ENCODE data around the gene ATAD5.
A peak's percentile ranks its signal among the peaks of the same experiment; 100 is the strongest.
"Not testable (repeated sequence)": the region's sequence is repeated elsewhere in the genome, so short reads cannot be mapped to it uniquely, and the experiment has no call there.

ATAD5 gene

DNA sequence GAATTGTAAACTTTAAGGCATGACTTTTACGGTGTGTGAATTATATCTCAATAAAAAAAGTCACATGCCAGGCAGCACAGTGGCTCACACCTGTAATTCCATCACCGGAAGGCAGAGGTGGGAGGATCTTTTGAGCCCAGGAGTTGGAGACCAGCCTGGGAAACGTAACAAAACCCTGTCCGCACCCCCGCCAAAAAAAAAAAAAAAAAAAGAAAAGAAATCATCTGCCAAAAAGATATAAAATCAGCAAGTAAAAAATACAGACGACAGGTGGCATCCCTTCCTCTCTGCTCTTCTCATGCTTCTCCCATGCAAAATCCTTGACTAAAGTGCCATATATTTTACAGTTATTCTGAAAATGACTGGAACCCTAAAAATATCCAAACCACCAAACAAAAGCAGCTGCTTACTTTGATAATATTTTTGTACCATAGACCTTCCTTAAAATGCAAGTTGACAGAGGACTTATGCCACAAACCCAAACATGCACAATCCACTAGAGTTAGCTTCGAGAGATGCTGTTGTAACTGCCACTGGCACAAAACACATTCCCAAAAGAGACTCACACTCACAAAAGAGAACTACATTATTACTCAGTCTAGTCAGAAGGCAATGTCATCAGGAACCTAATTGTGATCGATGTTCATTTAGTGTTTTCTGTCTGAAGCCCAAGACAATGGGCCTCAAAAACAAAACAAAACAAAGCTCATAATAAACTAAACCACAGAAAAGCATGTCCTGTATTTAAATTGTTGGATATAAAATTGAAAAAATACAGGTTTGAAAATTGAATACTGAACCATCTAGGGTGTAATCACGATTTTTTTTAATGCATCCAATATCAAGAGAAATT lies 9.7 kb upstream of the ATAD5 start:
- intact Hi-C loops (cut with DNase I) = loop anchor here (5.0 to 10.0 kb wide), 2 partner anchors 347 to 445 kb away; partner anchors contain the start of genes CPD and GOSR1
- DNase-seq = no peak

DNA sequence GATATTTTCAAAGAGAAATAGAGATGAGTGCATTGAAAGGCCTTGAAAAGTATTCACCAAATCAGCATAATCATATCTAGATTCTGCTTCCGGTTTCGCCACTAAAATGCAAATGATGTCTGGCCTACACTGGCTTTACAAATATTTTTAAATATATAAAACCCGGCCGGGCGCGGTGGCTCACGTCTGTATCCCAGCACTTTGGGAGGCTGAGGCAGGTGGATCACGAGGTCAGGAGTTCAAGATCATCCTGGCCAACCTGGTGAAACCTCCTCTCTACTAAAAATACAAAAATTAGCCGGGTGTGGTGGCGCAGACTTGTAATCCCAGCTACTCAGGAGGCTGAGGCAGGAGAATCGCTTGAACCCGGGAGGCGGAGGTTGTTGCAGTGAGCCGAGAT lies 8.8 kb upstream of the ATAD5 start:
- intact Hi-C loops (cut with DNase I) = loop anchor here (5.0 to 10.0 kb wide), 2 partner anchors 348 to 446 kb away; partner anchors contain the start of genes CPD and GOSR1
- DNase-seq = not testable (repeated sequence)

DNA sequence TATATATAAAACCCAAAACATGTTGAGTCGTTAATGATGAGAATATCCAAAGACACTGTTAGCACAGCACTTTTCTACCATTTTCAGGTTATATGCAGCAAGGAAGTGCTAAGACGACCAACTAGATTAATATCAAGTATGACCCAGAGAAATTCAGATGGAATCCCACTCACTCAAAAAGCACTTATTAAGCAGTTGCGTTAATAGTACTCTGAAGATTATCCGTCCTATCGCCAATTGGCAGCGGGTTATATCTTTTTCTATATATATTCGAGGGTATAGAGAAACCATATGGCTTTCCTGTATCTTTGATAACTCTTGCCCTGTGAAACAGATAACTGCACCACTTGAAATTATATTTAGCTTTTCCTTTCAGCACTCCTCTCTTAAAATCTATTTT lies 8.3 kb upstream of the ATAD5 start:
- no peak for DNase-seq
- intact Hi-C loops (cut with DNase I) = loop anchor here (5.0 to 10.0 kb wide), 2 partner anchors 349 to 446 kb away; partner anchors contain the start of genes CPD and GOSR1

DNA sequence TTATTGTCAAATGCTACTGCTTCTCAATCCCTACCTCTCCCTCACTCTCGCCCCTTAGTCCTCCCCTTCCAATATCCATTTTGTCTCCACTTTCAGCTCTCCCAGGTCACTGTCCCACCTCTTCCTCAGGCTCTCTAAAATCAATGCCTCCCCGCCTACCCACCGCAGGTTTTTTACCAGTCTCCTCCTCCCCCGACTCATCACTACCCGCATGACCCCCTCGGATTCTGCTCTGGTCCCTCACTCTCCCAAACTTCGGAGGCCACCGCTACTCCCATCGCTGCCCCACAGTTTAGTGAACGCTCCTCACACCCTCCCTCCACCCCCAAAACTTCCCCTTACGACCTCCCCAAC lies 7.8 kb upstream of the ATAD5 start:
- DNase-seq = peak in 2 of 10 donors; percentile 62 to 82
- intact Hi-C loops (cut with DNase I) = loop anchor here (5.0 to 10.0 kb wide), 2 partner anchors 349 to 447 kb away; partner anchors contain the start of genes CPD and GOSR1

DNA sequence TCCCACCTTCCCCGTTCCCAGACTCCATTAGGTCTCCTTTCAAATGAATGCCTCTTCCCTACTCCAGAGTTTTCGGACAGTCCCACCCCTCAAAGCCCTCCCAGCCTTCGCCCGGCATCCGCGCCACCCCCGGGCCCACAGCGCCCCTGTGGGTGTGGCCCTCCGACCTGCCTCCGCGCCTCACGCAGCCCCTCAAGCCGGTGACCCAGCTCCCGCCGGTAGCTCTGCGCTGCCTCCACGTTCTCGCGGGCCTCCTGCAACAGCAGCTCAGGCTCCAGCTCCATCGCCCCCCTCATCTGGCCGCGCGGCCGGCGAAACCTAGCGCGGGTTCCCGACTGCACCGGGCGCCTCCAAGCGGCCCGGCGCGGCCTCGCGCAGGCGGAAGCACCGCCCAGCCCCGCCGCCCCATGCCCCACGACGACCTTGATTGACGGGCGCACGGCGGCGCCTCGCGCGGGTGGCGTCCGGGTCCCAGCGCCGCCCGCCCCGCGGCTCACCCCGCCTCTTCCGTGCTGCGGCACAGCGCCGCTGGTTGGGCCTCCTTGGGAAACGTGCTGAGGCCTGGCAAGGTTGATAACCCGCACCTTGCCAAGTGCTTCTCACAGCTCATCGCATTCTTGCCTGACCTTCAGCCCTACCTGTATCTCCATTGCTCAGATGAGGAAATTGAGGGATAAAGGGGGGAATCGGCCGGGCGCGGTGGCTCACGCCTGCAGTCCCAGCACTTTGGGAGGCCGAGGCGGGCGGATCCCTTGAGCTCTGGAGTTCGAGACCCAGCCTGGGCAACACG lies 7.2 kb upstream of the ATAD5 start, which contains the start of gene CRLF3:
CRLF3 (minus strand) TSS at position 337 of the 790 bp plus-strand sequence; CDS start at position 296, 41 bp downstream.
- intact Hi-C loops (cut with DNase I) = loop anchor here (5.0 to 10.0 kb wide), 2 partner anchors 350 to 447 kb away; partner anchors contain the start of genes CPD and GOSR1

DNA sequence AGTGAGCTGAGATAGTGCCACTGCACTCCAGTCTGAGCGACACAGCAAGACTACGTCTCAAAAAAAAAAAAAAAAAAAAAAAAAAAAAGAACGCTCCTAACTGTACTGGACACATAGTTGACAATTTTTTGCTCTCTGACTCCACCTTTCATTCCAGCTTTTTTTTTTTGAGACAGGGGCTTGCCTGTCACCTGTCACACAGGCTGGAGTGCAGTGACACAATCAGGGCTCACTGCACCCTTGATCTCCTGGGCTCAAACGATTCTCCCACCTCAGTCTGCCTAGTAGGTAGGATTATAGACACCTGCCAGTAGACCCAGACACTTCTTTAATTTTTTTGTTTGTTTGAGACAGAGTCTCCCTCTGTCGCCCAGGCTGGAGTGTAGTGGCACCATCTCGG lies 4.7 kb upstream of the ATAD5 start:
- DNase-seq = no peak
- intact Hi-C loops (cut with DNase I) = loop anchor here (10.0 kb wide), 1 partner anchor 352 kb away; the partner anchor contains the start of gene GOSR1

More for the DNA sequence above, 7.2 kb upstream of the ATAD5 start, which contains the start of gene CRLF3:
- DNase-seq = peak; percentile 78 to 99 (median 88)

DNA sequence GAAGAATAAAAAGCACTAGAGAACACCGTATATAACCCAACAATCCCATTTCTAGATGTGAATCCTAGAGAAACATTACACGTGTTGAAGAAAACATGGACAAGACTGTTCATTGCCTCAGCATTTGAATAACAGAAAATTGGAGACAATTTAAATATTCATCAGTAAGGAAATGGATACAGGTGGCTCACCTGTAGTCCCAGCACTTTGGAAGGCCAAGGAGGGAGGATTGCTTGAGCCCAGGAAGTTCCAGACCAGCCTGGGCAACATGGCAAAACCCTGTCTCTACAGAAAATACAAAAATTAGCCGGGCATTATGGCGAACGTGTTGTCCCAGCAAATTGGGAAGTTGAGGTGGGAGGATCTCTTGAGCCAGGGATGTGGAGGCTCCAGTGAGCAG lies 2.7 kb upstream of the ATAD5 start:
- intact Hi-C loops (cut with DNase I) = loop anchor here (10.0 kb wide), 1 partner anchor 354 kb away; the partner anchor contains the start of gene GOSR1
- DNase-seq = no peak

DNA sequence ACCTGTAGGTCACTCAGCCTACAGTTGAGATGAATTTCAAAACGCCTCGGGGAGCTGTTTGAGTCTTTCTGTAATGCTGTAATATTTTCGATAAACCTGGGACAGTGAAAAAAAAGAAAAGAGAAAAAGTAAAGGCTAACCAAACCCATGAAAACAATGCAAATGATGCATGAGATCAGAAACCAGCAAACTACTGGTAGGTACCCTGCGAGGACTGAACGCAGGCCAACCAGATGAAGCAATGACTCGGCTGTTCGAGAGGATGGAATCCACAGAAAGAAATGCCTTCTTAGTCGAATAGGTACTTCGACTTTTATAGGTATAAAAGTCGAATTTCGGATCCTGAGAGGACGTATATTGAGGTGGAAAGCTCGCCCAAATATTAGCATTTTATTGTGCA lies 509 bp upstream of the ATAD5 start:
- intact Hi-C loops (cut with DNase I) = no loop called here
- DNase-seq = no peak

DNA sequence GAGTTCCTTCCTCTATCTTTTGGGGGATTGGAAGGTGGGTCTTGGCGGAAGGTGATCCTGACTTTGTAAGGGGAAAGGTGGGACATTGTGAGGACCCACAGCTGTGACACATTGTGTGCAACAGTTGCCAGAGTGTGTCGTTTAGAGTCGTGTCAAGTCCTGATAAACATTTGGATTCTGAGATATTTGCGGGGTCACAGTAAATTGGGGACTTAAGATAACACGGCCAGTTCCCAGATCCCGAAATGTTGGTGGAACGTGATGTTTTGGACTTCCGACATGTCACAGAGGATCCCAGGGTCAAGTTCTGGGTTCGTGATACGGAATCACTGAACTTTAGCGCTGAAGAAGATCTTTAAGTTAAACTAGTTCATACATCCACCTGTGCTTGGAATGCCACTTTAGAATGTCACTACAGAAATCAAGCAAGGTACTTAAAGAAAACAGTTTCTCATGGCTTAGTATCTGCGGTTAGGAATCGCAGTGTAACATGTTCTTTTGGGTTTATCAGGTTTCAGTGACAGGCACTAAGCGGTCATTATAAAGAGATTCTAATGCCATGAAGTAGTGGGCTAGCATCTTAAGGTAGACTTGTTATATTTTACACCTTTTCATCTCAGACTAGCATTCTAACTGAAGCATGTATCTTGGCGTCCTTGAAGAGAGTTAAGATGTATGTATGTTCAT lies 815 bp downstream of the ATAD5 start:
- intact Hi-C loops (cut with DNase I) = no loop called here
- DNase-seq = no peak

DNA sequence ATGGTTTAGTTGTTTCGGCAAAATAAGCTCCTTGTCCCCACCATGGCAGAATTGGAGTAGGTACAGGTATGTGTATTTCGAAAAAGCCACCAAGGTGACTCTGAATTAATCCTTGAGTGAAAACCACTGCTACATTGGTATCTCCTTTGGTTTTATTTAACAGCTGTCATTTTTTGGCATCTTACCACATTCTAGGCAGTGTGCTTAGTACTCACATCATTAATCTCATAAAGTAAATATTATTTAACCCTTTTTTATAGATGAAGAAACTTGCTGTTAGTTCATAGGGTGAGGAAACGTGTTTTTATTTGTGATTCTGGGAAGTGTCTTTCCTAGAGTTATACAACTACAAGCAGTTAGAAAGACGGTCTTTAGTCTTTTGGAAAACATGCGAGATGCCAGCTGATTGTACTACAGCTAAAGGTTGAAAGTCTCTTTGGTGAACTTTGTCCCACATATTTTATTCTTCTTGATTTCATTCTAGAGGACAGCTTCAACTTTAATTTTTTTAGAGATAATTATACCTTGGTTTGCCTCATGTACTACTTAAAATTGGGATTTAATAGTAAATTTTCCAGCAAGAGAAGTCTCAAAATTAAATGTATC lies 6.5 kb downstream of the ATAD5 start:
- intact Hi-C loops (cut with DNase I) = no loop called here

DNA sequence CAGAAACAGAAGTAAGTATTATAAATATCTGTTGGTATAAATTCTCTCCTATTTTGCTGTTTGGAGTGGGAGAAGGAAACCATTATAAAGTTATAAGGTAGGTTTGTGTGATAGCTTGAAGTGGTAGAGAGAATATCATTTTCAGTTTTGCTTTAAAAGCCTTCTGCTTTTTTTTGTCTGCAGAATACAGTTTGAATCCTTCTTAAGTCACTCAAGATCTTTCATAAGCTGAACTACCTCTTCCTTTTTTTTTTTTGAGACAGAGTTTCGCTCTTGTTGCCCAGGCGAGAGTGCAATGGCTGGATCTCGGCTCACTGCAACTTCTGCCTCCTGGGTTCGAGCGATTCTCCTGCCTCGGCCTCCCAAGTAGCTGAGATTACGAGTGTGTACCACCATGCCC lies 9.0 kb downstream of the ATAD5 start:
- intact Hi-C loops (cut with DNase I) = no loop called here
- DNase-seq = no peak

More for the DNA sequence above, 6.5 kb downstream of the ATAD5 start:
- DNase-seq = no peak

DNA sequence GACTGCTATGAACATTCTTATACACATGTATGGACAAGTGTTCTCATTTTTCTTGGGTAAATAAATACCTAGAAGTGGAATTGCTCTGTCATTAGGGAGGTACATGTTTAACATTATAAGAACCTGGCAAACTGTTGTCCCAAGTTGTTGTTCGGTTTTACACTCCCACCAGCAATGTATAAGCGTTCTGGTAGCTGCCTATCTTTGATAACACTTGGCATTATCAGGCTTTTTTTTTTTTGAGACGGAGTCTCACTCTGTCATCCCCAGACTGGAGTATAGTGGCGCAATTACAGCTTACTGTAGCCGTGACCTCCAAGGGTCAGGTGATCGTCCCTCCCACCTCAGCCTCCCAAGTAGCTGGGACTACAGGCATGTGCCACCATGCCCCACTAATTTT lies 16.3 kb downstream of the ATAD5 start:
- intact Hi-C loops (cut with DNase I) = no loop called here
- no peak for DNase-seq

DNA sequence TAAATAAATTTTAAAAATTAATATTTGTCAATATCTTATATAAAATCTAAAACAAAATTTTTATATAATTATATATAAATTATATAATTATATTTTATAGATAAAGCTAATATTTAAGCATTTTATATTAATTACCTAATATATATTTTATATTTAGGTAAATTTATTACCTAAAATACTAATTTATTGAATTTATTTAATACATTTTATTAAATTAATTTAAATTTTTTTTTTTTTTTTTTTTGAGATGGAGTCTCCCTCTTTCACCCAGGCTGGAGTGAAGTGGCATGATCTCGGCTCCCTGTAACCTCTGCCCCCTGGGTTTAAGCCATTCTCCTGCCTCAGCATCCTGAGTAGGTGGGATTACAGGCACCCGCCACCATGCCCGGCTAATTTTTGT lies 22.4 kb downstream of the ATAD5 start:
- intact Hi-C loops (cut with DNase I) = no loop called here
- DNase-seq = no peak

DNA sequence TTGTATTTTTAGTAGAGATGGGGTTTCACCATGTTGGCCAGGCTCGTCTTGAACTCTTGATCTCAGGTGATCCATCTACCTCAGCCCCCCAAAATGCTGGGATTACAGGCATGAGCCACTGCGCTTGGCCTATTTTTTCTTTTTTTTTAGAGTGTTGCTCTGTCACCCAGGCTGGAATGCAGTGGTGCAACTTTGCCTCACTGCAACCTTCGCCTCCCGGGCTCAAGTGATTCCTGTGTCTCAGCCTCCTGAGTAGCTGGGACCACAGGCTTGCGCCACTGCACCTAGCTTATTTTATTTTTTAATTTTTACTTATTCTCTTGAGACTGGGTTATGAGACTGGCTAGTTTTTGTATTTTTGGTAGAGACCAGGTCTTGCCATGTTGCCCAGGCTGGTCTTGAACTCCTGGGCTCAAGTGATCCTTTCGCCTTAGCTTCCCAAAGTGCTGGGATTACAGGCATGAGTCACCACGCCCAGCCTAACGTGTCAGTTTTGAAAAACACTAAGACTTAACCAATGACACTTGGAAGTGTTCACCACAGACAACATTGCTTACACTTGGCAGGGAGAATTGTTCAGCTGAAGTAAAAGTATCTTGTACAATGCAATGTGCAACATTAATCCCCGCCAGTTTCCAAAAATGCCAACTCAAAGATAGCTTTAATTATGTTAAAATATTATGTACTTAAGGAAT lies 26.9 kb downstream of the ATAD5 start:
- DNase-seq = no peak
- intact Hi-C loops (cut with DNase I) = no loop called here

DNA sequence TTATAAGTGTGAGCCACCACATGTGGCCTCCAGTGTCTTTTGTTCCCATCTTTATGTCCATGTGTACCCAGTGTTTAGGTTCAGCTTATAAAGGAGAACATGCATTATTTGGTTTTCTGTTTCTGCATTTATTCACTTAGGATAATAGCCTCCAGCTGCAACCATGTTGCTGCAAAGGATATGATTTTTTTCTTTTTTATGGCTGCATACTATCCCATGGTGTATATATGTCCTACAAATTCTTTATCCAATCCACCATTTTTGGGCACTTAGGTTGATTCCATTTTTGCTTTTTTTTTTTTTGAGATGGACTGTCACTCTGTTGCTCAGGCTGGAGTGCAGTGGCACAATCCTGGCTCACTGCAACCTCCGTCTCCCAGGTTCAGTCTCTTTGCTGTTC lies 32.9 kb downstream of the ATAD5 start:
- intact Hi-C loops (cut with DNase I) = no loop called here
- DNase-seq = no peak

DNA sequence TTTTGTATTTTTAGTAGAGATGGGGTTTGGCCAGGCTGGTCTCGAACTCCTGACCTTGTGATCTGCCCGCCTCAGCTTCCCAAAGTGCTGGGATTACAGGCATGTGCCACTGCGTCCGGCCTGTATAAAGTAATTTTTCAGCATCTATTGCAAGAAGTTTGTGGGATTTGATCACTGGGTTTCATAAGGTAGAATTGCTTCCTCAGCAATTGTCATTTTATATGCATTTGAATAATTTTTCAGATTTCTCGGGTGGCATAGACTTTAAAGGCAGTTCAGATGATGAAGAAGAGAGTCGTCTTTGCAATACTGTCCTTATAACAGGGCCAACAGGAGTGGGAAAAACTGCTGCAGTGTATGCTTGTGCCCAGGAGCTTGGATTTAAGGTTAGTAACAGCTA lies 37.2 kb downstream of the ATAD5 start:
- no peak for DNase-seq
- intact Hi-C loops (cut with DNase I) = no loop called here

DNA sequence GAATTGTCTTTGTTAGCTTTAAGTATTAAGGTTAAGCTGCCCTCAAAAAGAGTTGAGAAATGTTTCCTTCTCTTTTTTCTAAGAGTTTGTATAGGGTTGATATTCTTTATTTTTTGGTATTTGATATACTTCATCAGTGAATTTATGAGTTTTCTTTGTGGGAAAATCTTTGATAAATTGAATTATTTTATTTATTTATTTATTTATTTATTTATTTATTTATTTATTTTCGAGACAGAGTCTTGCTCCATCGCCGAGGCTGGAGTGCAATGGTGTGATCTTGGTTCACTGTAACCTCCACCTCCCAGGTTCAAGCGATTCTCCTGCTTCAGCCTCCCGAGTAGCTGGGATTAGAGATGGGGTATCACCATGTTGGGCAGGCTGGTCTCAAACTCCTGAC lies 54.4 kb downstream of the ATAD5 start:
- intact Hi-C loops (cut with DNase I) = no loop called here
- DNase-seq = no peak

DNA sequence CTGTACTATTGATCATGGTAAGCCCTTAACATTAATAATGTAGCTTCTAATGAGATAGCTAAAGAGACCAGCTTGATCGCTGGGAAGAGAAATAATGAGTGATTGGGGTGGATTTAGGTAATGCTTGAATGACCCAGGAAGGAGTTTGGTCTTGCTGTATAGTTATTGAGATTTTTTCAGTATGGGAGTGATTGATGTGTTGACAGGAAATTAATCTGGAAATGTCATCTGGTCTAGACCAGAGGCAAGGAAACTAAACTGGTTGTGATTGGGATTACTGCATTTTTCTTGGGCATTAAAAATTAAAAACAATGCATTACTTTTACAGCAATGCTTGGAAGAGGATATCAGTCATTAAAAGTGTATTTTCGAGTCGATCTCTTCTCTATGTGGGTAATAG lies 62.5 kb downstream of the ATAD5 start:
- no peak for DNase-seq
- intact Hi-C loops (cut with DNase I) = no loop called here

DNA sequence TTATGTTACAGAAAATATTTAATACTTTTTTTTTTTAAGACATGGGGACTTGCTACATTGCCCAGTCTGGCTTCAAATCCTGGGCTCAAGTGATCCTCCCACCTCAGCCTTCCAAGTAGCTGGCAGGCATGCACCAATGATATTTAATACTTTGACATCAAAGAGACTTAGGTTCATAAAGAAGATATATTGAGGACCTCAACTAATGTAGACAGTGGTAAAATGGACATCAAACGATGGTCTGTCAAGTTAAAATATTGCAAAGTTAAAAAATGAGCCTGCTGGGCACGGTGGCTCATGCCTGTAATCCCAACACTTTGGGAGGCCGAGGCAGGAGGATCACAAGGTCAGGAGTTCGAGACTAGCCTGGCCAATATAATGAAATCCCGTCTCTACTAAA lies 65.5 kb downstream of the ATAD5 start:
- intact Hi-C loops (cut with DNase I) = no loop called here
- DNase-seq = no peak

DNA sequence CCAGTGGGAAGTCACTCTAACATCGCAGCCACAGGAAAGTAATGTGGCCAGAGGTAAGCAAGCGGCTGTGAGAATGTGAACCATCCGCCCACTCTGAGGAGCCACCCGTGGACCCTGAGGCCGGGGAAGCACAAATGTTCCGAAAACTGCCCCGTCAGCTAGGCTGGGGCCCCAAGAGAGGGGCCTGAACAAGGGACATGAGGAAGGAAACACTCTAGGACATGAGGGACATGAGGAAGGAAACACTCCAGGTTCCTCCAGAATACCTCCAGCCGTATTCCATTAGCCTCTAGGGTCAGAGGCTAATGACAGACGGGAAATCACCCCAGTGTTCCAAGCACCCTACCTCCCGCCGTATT lies 74.0 kb downstream of the ATAD5 start:
- DNase-seq = peak in 1 of 10 donors; percentile 18
- intact Hi-C loops (cut with DNase I) = no loop called here

Data from posterior cingulate gyrus (tissue), 11 donors.